GM12878 (cell line): Measurements from ENCODE around the gene ARRB2. TPM values are rescaled to one million over a fixed set of nuclear protein-coding genes. Genes with fewer than 3 reads are reported as not detected.

Experiments
- ATAC-seq: fragments of 200-7000 bp; cut with Tn5 transposase; 3 replicates; pipeline ENCODE4 v1.9.1; 2020; ENCODE audit warnings: mild to moderate bottlenecking, moderate library complexity
- BruUV-seq: library from RNA; stranded (reverse); fragments of 400-500 nt; replicated peaks from 2 replicates; lab custom pipeline; 2021; lab: Mats Ljungman, UMichigan
- CTCF ChIA-PET: fragments of 300-600 bp; sonication (Branson Sonifier 250); formaldehyde crosslinking; extraction: SDS; loops from one replicate; lab custom pipeline; 2021; ENCODE audit warnings: inconsistent platforms; lab: Yijun Ruan, JAX
- POLR2A ChIA-PET: fragments of 350-600 bp; formaldehyde crosslinking; extraction: SDS; loops from one replicate; lab custom pipeline; 2021; ENCODE audit warnings: inconsistent platforms; lab: Charles Lee
- RAD21 ChIA-PET: fragments of 300-600 bp; sonication (Branson Sonifier 250); formaldehyde crosslinking; loops from one replicate; lab custom pipeline; 2023; ENCODE audit warnings: antibody characterized with exemption; ENCODE audit not compliant: unreplicated experiment; lab: Charles Lee
- SMC1A ChIA-PET: fragments of 300-600 bp; sonication (Branson Sonifier 250); formaldehyde crosslinking; loops from one replicate; lab custom pipeline; 2023; ENCODE audit not compliant: unreplicated experiment, uncharacterized antibody; lab: Charles Lee
- DNase-seq: peaks from one replicate; pipeline ENCODE4 v3.0.0-alpha.2; 2011; ENCODE audit warnings: low read depth, low spot score
- FAIRE-seq: peaks from 3 replicates; lab custom pipeline; 2011; peaks lifted over from hg19 to GRCh38; lab: Jason Lieb, UNC
- H2AFZ ChIP-seq: 2 replicates; pipeline ENCODE4 v1.6.0; 2011; ENCODE audit warnings: low read depth, low read length, control low read depth; ENCODE audit not compliant: control insufficient read depth
- H3K27ac ChIP-seq: 2 replicates; pipeline ENCODE4 v1.5.1; 2011; ENCODE audit warnings: control low read depth; ENCODE audit not compliant: control insufficient read depth, insufficient read depth
- H3K27me3 ChIP-seq, 2 experiments: replicated peaks in 1 of 2; 2 replicates each; pipeline versions ENCODE4 v1.6.0 to v1.6.1; 2011; ENCODE audit warnings: low read length in 1 of 2; ENCODE audit not compliant: control insufficient read depth in 2 of 2, insufficient read depth in 2 of 2
- H3K36me3 ChIP-seq, 2 experiments: 2 replicates each; pipeline ENCODE4 v1.5.1; 2011; ENCODE audit warnings: low read length in 1 of 2; ENCODE audit not compliant: control insufficient read depth in 2 of 2, insufficient read depth in 2 of 2
- H3K4me1 ChIP-seq: 2 replicates; pipeline ENCODE4 v1.6.1; 2011; ENCODE audit warnings: mild to moderate bottlenecking, low read length, moderate library complexity, mixed read lengths; ENCODE audit not compliant: control insufficient read depth, insufficient read depth
- H3K4me2 ChIP-seq: 2 replicates; pipeline ENCODE4 v1.6.0; 2011; ENCODE audit warnings: control low read depth; ENCODE audit not compliant: control insufficient read depth, insufficient read depth
- H3K4me3 ChIP-seq: fragments of 200-600 bp; sonication (generic); 2 replicates; pipeline ENCODE4 v1.5.1; 2016
- H3K79me2 ChIP-seq: 2 replicates; pipeline ENCODE4 v1.6.0; 2011; ENCODE audit warnings: low read length; ENCODE audit not compliant: control insufficient read depth, insufficient read depth
- H3K9ac ChIP-seq: 2 replicates; pipeline ENCODE4 v1.8.0; 2011; ENCODE audit warnings: low read length, control low read depth, mixed read lengths; ENCODE audit not compliant: control insufficient read depth, insufficient read depth
- H3K9me3 ChIP-seq: replicated peaks from 3 replicates; pipeline ENCODE4 v1.5.1; 2011; ENCODE audit warnings: mild to moderate bottlenecking, low read length; ENCODE audit not compliant: control insufficient read depth, insufficient read depth
- H4K20me1 ChIP-seq: 2 replicates; pipeline ENCODE4 v1.6.0; 2011; ENCODE audit not compliant: control insufficient read depth, insufficient read depth
- CREM ChIP-seq: IDR thresholded peaks from 2 replicates; pipeline ENCODE4 v1.6.1; 2014; ENCODE audit warnings: antibody characterized with exemption, low read depth
- ZBED1 ChIP-seq: IDR thresholded peaks from 2 replicates; pipeline ENCODE4 v1.6.1; 2016; ENCODE audit warnings: borderline replicate concordance
- ZNF384 ChIP-seq: IDR thresholded peaks from 2 replicates; pipeline ENCODE4 v1.6.1; 2012; ENCODE audit warnings: low read depth, mild to moderate bottlenecking, low read length, improper control_type of control experiment, borderline replicate concordance
- whole genome bisulfite sequencing: methylation state at CpG from one replicate; pipeline ENCODE4 v1.1.6; 2016; ENCODE audit warnings: low lambda C conversion rate; ENCODE audit not compliant: insufficient replicate concordance, insufficient coverage; ENCODE audit errors: missing lambda C conversion rate; 5-methylcytosine and 5-hydroxymethylcytosine counted together
- in situ Hi-C: fragments of 300-500 bp; cut with MboI; formaldehyde crosslinking; loops from 9 replicates; pipeline ENCODE4 v1.14.3; 2018; ENCODE audit warnings: mixed read lengths
- intact Hi-C: fragments of 100-400 bp; cut with micrococcal nuclease; formaldehyde crosslinking; loops from one replicate; pipeline ENCODE4 v1.14.2; 2022; ENCODE audit not compliant: unreplicated experiment
- polyA plus RNA-seq, 11 experiments: library from polyadenylated mRNA; depleted of rRNA in 4 of 11; unstranded in 6 of 11; stranded (reverse) in 5 of 11; fragments of >200 nt; fragmentation: Nextera tagmentation in 4 of 11; fragmentation: Illumina TruSeq in 1 of 11; extraction: Ambion mirVana in 4 of 11; extraction: Trizol in 1 of 11; gene quantifications; 1 replicate in 1 of 11; 2 replicates in 10 of 11; pipeline versions ENCODE4 v1.2.1 to v1.2.3, GENCODE V29; 2011 to 2016; ENCODE audit warnings: inconsistent platforms in 2 of 11, missing spikeins in 2 of 11, low read depth in 1 of 11
- total RNA-seq, 4 experiments: library from RNA; depleted of rRNA in 3 of 4; stranded (reverse); fragments of >200 nt in 3 of 4; fragmentation: Illumina TruSeq in 1 of 4; extraction: Trizol in 1 of 4; gene quantifications; 2 replicates each; pipeline versions ENCODE4 v1.2.1 to v1.2.3, GENCODE V29; 2013 to 2021
- TF ChIP-seq, protein P1 (sequence below): IDR thresholded peaks from 2 replicates; pipeline ENCODE4 v1.6.1; 2012; ENCODE audit warnings: low read depth, low read length, improper control_type of control experiment

Gene ARRB2
- total and polyA plus RNA-seq, 10 of the 15 experiments (the other 5 are each of a cell fraction or from before 2014, with no cell fraction given), result 6.5 to 75.2 (median 43.1) TPM

DNA sequence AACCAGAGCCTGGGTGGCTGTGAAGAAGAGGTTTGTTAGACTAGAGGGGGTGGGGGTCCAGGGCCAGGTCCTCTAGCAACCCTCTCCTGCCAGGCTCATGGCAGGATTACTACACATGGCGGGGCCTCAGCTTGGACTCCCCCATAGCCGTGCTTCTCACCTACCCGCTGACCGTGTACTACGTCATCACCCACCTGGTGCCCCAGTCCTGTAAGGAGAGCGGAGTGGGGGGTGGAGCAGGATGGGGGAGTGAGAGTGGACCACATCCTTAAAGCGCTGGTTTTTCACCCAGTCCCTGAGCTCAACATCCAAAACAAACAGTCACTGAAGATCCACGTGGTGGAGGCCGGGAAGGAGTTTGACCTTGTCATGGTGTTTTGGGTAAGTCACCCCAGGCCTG lies 33.5 kb downstream of the ARRB2 start:
- no peak for TF ChIP-seq ZBED1
- TF ChIP-seq, protein P1, sequence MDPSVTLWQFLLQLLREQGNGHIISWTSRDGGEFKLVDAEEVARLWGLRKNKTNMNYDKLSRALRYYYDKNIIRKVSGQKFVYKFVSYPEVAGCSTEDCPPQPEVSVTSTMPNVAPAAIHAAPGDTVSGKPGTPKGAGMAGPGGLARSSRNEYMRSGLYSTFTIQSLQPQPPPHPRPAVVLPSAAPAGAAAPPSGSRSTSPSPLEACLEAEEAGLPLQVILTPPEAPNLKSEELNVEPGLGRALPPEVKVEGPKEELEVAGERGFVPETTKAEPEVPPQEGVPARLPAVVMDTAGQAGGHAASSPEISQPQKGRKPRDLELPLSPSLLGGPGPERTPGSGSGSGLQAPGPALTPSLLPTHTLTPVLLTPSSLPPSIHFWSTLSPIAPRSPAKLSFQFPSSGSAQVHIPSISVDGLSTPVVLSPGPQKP, result no peak
- no peak for TF ChIP-seq ZNF384
- TF ChIP-seq CREM, result no peak
- Histone ChIP-seq H3K27ac (no peak overlapping the region), H3K4me1 (peaks cover 5% of the 10 kb centered on the region; the same call in 1 of the 2 replicates), H3K4me2 (no peak overlapping the region), H3K27me3 (peaks cover 4 to 13% of the 10 kb centered on the region in 2 experiments), H4K20me1 (no peaks in the 10 kb centered on the region), H3K4me3 (no peak overlapping the region), H3K36me3 (no peaks in the 10 kb centered on the region), H3K9ac (no peak overlapping the region), H3K9me3 (no peaks in the 10 kb centered on the region), H2AFZ (no peak overlapping the region), H3K79me2 (no peaks in the 10 kb centered on the region)
- FAIRE-seq (no peak), ATAC-seq (no peak), DNase-seq (no peak)
- RAD21 ChIA-PET, result no interaction called here
- in situ Hi-C loops, result no loop called here
- no TSS peak for BruUV-seq
- 34% methylated on average over 9 of the region's 9 CpGs for WGBS
- intact Hi-C loops, result no loop called here
- CTCF ChIA-PET, result interaction anchor here (1.4 kb wide), 1 partner anchor 12 kb away, joined by 3 read pairs; no protein-coding TSS in a partner anchor
- SMC1A ChIA-PET, result no interaction called here
- POLR2A ChIA-PET, result interaction anchor here (0.6 to 0.7 kb wide), 2 partner anchors 40 to 120 kb away, joined by 3 read pairs; partner anchors contain the start of gene PELP1
